ENCODE measurements around the gene CCDC137. TPM values are rescaled to one million over a fixed set of nuclear protein-coding genes. Genes with fewer than 3 reads are reported as not detected.
A peak's percentile ranks its signal among the peaks of the same experiment; 100 is the strongest.

The CCDC137 gene
- total and polyA plus RNA-seq, 12 donors = 7.5 to 46.0 (median 15.3) TPM

GRCh38 chr17:81702934-81703746 lies 36.6 kb downstream of the CCDC137 start, which contains the start of gene MRPL12:
MRPL12 (plus strand) TSS chr17:81703367; CDS start chr17:81703502, 135 bp downstream.
- TF ChIP-seq, protein P1, sequence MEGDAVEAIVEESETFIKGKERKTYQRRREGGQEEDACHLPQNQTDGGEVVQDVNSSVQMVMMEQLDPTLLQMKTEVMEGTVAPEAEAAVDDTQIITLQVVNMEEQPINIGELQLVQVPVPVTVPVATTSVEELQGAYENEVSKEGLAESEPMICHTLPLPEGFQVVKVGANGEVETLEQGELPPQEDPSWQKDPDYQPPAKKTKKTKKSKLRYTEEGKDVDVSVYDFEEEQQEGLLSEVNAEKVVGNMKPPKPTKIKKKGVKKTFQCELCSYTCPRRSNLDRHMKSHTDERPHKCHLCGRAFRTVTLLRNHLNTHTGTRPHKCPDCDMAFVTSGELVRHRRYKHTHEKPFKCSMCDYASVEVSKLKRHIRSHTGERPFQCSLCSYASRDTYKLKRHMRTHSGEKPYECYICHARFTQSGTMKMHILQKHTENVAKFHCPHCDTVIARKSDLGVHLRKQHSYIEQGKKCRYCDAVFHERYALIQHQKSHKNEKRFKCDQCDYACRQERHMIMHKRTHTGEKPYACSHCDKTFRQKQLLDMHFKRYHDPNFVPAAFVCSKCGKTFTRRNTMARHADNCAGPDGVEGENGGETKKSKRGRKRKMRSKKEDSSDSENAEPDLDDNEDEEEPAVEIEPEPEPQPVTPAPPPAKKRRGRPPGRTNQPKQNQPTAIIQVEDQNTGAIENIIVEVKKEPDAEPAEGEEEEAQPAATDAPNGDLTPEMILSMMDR (IDR thresholded peaks at IDR 0.05) = peak in 4 of 6 experiments; percentile 18 to 49 (median 41)
- TF ChIP-seq POLR2A (IDR thresholded peaks at IDR 0.05) = peak; percentile 80 to 94

DNA sequence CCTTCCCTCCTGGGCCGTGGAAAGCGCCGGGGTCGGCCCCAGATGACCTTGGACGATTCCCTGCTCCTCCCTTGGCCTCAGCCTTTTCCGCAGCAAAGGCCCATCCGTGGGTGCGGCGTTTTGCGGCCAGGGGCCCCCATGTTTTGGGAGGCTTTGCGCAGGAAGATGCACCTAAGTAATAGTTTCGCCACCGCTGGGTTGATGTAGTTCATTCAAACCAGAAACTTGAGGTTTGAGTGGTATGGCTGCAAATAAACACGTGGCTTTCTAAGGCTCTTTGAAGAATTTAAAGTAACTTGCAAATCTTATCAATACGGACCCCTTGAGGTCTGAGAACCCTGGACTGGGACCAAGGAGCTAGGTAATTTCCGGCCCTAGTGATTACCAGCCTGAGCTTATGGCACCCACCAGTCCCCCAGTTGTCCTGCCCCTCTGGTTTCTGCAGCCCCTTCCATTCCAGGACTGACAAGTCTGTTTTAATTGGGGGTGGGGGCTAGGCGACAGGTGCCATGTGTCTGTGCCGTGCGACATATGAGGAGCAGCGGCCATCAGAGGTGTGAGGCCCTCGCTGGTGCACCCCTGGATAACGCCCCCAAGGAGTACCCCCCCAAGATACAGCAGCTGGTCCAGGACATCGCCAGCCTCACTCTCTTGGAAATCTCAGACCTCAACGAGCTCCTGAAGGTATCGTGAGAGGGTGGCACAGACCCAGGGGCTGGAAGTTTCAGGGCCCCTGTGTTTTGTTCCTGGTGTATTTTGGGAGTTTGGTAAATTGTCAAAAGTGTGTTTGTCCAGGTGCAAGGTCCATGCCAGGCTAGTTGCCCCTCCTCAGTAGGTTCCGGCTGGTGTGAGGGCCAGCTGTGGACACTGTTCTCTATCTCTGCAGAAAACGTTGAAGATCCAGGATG lies 37.5 kb downstream of the CCDC137 start:
- WGBS, 4 donors = 19 to 38% (median 26%) methylated on average over 9 to 27 of the region's 27 CpGs
- no peak for TF ChIP-seq POLR2A (IDR thresholded peaks at IDR 0.05)
- TF ChIP-seq, protein P1 (IDR thresholded peaks at IDR 0.05) = no peak
- DNase-seq = no peak
- H3K4me1 ChIP-seq (replicated peaks in 1 of 2) = peaks cover 19 to 27% of the 10 kb centered on the region in 2 donors
- no peaks in the 10 kb centered on the region for H3K27me3 ChIP-seq
- intact Hi-C loops (cut with DNase I) = no loop called here
- no peaks in the 10 kb centered on the region for H3K9me3 ChIP-seq (replicated peaks in 1 of 3)
- H3K36me3 ChIP-seq (replicated peaks in 1 of 2) = peaks cover 0 to 52% of the 10 kb centered on the region in 2 donors
- H3K4me3 ChIP-seq = peak overlapping the region; percentile 46 to 96 (median 70)
- peak overlapping the region in 4 of 5 donors; percentile 88 to 100 (median 94) for H3K27ac ChIP-seq

More at GRCh38 chr17:81702934-81703746, 36.6 kb downstream of the CCDC137 start, which contains the start of gene MRPL12:
- H3K36me3 ChIP-seq (replicated peaks in 1 of 2) = peaks cover 0 to 61% of the 10 kb centered on the region in 2 donors
- H3K27ac ChIP-seq = peak within 1 kb of the TSS; percentile 73 to 100 (median 92)
- no peaks in the 10 kb centered on the region for H3K9me3 ChIP-seq (replicated peaks in 1 of 3)
- no peaks in the 10 kb centered on the region for H3K27me3 ChIP-seq
- DNase-seq = peak; percentile 90 to 96 (median 93)
- intact Hi-C loops (cut with DNase I) = no loop called here
- peak within 1 kb of the TSS; percentile 46 to 96 (median 70) for H3K4me3 ChIP-seq
- 1% methylated on average over 24 to 102 of the region's 102 CpGs for WGBS, 4 donors
- peaks cover 19 to 27% of the 10 kb centered on the region in 2 donors for H3K4me1 ChIP-seq (replicated peaks in 1 of 2)

GRCh38 chr17:81705518-81706231 lies 39.1 kb downstream of the CCDC137 start:
- 91 to 95% (median 92%) methylated on average over 27 to 30 of the region's 30 CpGs for WGBS, 4 donors
- H3K27ac ChIP-seq = no peak overlapping the region
- H3K9me3 ChIP-seq (replicated peaks in 1 of 3) = no peaks in the 10 kb centered on the region
- H3K4me3 ChIP-seq = no peak overlapping the region
- TF ChIP-seq, protein P1 (IDR thresholded peaks at IDR 0.05) = no peak
- no peak for TF ChIP-seq POLR2A (IDR thresholded peaks at IDR 0.05)
- H3K4me1 ChIP-seq (replicated peaks in 1 of 2) = peaks cover 19 to 30% of the 10 kb centered on the region in 2 donors
- no peaks in the 10 kb centered on the region for H3K27me3 ChIP-seq
- DNase-seq = peak in 1 of 7 donors; percentile 15
- peaks cover 0 to 39% of the 10 kb centered on the region in 2 donors for H3K36me3 ChIP-seq (replicated peaks in 1 of 2)
- intact Hi-C loops (cut with DNase I) = no loop called here
